RWPE1 (cell line): ENCODE data around the gene CDC42EP1.
"Not testable (repeated sequence)": the region's sequence is repeated elsewhere in the genome, so short reads cannot be mapped to it uniquely, and the experiment has no call there.

Source experiments
- CTCF ChIA-PET: fragments of 350-600 bp; sonication (Branson Sonifier 250); formaldehyde crosslinking; extraction: SDS; loops from one replicate; lab custom pipeline; 2021; lab: Yijun Ruan, JAX
- POLR2A ChIA-PET: fragments of 400-600 bp; formaldehyde crosslinking; extraction: SDS; loops from one replicate; lab custom pipeline; 2020; ENCODE audit warnings: antibody characterized with exemption; ENCODE audit not compliant: low non-redundant PET; lab: Yijun Ruan, JAX
- DNase-seq: peaks from one replicate; pipeline ENCODE4 v3.0.0; 2012; ENCODE audit warnings: low spot score
- H3K27ac ChIP-seq: fragments of 450-650 bp; 2 replicates; pipeline ENCODE4 v1.5.1; 2017
- TF ChIP-seq, protein P1 (sequence below): fragments of 450-650 bp; conservative IDR thresholded peaks from 2 replicates; pipeline ENCODE4 v1.5.1; 2017; ENCODE audit warnings: low read depth, mild to moderate bottlenecking

CDC42EP1 gene

DNA sequence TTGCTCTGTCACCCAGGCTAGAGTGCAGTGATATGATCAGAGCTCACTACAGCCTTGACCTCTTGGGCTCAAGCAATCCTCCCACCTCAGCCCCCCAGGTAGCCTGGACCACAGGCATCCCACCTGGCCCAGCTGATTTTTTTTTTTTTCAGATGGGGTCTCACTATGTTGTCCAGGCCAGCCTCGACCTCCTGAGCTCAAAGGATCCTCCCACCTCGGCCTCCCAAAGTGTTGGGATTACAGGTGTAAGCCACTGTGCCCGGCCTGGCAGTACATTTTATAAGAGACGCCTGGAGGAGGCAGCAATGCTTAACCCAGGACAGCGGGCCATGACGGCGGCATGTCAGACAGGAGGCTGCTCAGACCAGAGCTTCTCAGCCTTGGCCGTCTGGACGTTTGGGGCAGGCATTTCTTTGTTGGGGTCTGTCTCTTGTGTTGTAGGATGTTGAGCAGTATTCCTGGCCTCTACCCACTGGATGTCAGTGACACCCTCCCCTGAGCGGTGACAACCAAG is 15.3 kb downstream of the CDC42EP1 start:
- no peak overlapping the region for H3K27ac ChIP-seq
- no peak for DNase-seq
- ChIA-PET POLR2A (no interaction called here), CTCF (interaction anchor here (0.6 kb wide), 1 partner anchor 179 kb away, joined by 5 read pairs; no protein-coding TSS in a partner anchor)
- TF ChIP-seq, protein P1, sequence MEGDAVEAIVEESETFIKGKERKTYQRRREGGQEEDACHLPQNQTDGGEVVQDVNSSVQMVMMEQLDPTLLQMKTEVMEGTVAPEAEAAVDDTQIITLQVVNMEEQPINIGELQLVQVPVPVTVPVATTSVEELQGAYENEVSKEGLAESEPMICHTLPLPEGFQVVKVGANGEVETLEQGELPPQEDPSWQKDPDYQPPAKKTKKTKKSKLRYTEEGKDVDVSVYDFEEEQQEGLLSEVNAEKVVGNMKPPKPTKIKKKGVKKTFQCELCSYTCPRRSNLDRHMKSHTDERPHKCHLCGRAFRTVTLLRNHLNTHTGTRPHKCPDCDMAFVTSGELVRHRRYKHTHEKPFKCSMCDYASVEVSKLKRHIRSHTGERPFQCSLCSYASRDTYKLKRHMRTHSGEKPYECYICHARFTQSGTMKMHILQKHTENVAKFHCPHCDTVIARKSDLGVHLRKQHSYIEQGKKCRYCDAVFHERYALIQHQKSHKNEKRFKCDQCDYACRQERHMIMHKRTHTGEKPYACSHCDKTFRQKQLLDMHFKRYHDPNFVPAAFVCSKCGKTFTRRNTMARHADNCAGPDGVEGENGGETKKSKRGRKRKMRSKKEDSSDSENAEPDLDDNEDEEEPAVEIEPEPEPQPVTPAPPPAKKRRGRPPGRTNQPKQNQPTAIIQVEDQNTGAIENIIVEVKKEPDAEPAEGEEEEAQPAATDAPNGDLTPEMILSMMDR = no peak

- TF ChIP-seq, protein P1 = no peak
- DNase-seq = no peak
- CTCF ChIA-PET = no interaction called here
- POLR2A ChIA-PET = no interaction called here
- no peak overlapping the region for H3K27ac ChIP-seq
Observed at GRCh38 chr22:37578002-37578401, 17.7 kb downstream of the CDC42EP1 start.

- CTCF ChIA-PET = interaction anchor here (0.6 kb wide), 1 partner anchor 19 kb away, joined by 3 read pairs; no protein-coding TSS in a partner anchor
- TF ChIP-seq, protein P1 = no peak
- POLR2A ChIA-PET = no interaction called here
- no peak for DNase-seq
- no peak overlapping the region for H3K27ac ChIP-seq
Observed at GRCh38 chr22:37581504-37581903, 21.2 kb downstream of the CDC42EP1 start.

DNA sequence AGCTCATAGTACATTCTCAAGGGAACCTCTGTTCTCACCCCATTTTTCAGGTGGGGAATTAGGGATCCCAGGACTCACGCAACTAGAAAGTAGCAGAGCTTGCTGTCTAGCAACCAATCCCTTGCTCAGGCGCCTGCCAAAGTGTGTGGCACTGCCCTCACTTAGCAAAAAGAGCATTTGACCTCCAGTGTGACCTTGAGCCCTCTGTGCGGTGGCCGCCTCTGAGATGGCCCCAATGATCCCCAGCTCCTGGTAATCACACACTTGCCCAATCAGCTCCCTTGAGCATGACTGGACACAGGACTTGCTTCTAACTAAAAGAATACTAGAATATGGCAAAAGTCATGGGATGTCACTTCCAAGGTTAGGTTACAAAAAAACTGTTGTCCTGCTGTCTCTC is 22.2 kb downstream of the CDC42EP1 start:
- TF ChIP-seq, protein P1 = no peak
- CTCF ChIA-PET = no interaction called here
- DNase-seq = no peak
- H3K27ac ChIP-seq = no peak overlapping the region
- POLR2A ChIA-PET = no interaction called here

- TF ChIP-seq, protein P1 = no peak
- DNase-seq = no peak
- ChIA-PET CTCF (interaction anchor here (0.6 kb wide), 1 partner anchor 113 kb away, joined by 3 read pairs; no protein-coding TSS in a partner anchor), POLR2A (no interaction called here)
- no peak overlapping the region for H3K27ac ChIP-seq
Observed at GRCh38 chr22:37588546-37589215, 28.4 kb downstream of the CDC42EP1 start.

DNA sequence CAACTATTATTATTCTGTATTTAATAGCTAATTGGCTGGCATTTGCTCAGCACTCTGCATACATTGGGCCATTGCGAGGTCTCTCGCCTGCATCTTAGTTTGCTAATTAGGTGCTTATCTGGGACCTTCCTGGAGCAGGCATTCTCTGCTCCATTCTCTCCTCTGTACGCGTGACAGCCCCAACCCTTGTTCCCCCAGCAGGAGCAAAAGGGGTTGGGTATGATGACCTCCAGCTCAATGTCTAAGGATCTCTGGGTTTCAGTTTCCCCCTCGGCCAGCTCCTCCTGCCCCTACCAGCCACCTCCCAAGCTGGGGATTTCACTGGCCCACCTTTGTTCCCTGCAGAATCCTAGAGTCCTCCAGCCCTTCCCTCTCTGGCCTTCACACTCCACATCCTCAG is 29.4 kb downstream of the CDC42EP1 start:
- no peak overlapping the region for H3K27ac ChIP-seq
- DNase-seq = no peak
- TF ChIP-seq, protein P1 = no peak
- POLR2A ChIA-PET = no interaction called here
- CTCF ChIA-PET = interaction anchor here (0.7 kb wide), 1 partner anchor 22 kb away, joined by 3 read pairs; no protein-coding TSS in a partner anchor

- H3K27ac ChIP-seq, POLR2A ChIA-PET, DNase-seq: not testable (repeated sequence)
- CTCF ChIA-PET = interaction anchor here (0.6 kb wide), 1 partner anchor 52 kb away, joined by 3 read pairs; no protein-coding TSS in a partner anchor
Observed at GRCh38 chr22:37591081-37591480, 30.8 kb downstream of the CDC42EP1 start.
